ENCODE results near the gene CHRNA1. TPM values are rescaled to one million over a fixed set of nuclear protein-coding genes. Genes with fewer than 3 reads are reported as not detected.

Gene CHRNA1
- not detected for total RNA-seq

- Histone ChIP-seq H3K36me3 (no peaks in the 10 kb centered on the region), H3K4me3 (no peak within 1 kb of the TSS), H3K4me1 (peaks cover 0 to 8% (median 2%) of the 10 kb centered on the region in 4 donors), H3K27ac (peak within 1 kb of the TSS in 1 of 4 donors; percentile 40), H3K9me3 (no peaks in the 10 kb centered on the region), H3K27me3 (no peaks in the 10 kb centered on the region)
- WGBS, 2 donors = 70 to 74% methylated on average over 13 of the region's 13 CpGs
- DNase-seq (ENCODE audit: low spot score in 2 of 2) = no peak
- TF ChIP-seq EP300 (IDR thresholded peaks at IDR 0.05) = no peak
- no peak for TF ChIP-seq CTCF (IDR thresholded peaks at IDR 0.05)
- TF ChIP-seq POLR2A (IDR thresholded peaks at IDR 0.05) = no peak
Observed at GRCh38 chr2:174764280-174765255, at the start of gene CHRNA1. Gene CHRNA1 (minus strand): TSS chr2:174764472. CDS start chr2:174764394, 78 bp downstream.

- DNase-seq (ENCODE audit: low spot score in 2 of 2) = no peak
- TF ChIP-seq CTCF (IDR thresholded peaks at IDR 0.05) (no peak), POLR2A (IDR thresholded peaks at IDR 0.05) (no peak), EP300 (IDR thresholded peaks at IDR 0.05) (no peak)
Observed at GRCh38 chr2:174812037-174812436, 47.8 kb upstream of the CHRNA1 start.

GRCh38 chr2:174807931-174808330, 43.7 kb upstream of the CHRNA1 start:
- Histone ChIP-seq H3K9me3 (no peaks in the 10 kb centered on the region), H3K27me3 (no peaks in the 10 kb centered on the region), H3K4me3 (no peak overlapping the region), H3K4me1 (peaks cover 0 to 29% (median 3%) of the 10 kb centered on the region in 4 donors), H3K36me3 (peaks cover 0 to 11% (median 0%) of the 10 kb centered on the region in 3 donors), H3K27ac (peak overlapping the region in 3 of 4 donors; percentile 5 to 90 (median 78))
- no peak for TF ChIP-seq EP300 (IDR thresholded peaks at IDR 0.05)
- TF ChIP-seq CTCF (IDR thresholded peaks at IDR 0.05) = no peak
- no peak for TF ChIP-seq POLR2A (IDR thresholded peaks at IDR 0.05)
- DNase-seq (ENCODE audit: low spot score in 2 of 2) = no peak
- 25 to 33% methylated on average over 1 of the region's 1 CpG for WGBS, 2 donors

More at GRCh38 chr2:174812037-174812436, 47.8 kb upstream of the CHRNA1 start:
- no peaks in the 10 kb centered on the region for H3K27me3 ChIP-seq
- no peak overlapping the region for H3K4me3 ChIP-seq
- no peak overlapping the region for H3K27ac ChIP-seq
- peaks cover 0 to 6% (median 0%) of the 10 kb centered on the region in 3 donors for H3K36me3 ChIP-seq
- WGBS, 2 donors = 91 to 92% methylated on average over 7 of the region's 7 CpGs
- H3K4me1 ChIP-seq = peaks cover 0 to 17% (median 2%) of the 10 kb centered on the region in 4 donors
- no peaks in the 10 kb centered on the region for H3K9me3 ChIP-seq

GRCh38 chr2:174805803-174806202, 41.5 kb upstream of the CHRNA1 start:
- WGBS, 2 donors = 60 to 64% methylated on average over 1 of the region's 1 CpG
- H3K27ac ChIP-seq = peak overlapping the region in 2 of 4 donors; percentile 78 to 90
- peaks cover 0 to 31% (median 3%) of the 10 kb centered on the region in 4 donors for H3K4me1 ChIP-seq
- H3K9me3 ChIP-seq = no peaks in the 10 kb centered on the region
- no peak for DNase-seq (ENCODE audit: low spot score in 2 of 2)
- peaks cover 0 to 8% (median 0%) of the 10 kb centered on the region in 3 donors for H3K36me3 ChIP-seq
- no peak for TF ChIP-seq POLR2A (IDR thresholded peaks at IDR 0.05)
- H3K4me3 ChIP-seq = no peak overlapping the region
- H3K27me3 ChIP-seq = no peaks in the 10 kb centered on the region

- no peak for DNase-seq (ENCODE audit: low spot score in 2 of 2)
- 42 to 58% methylated on average over 4 of the region's 4 CpGs for WGBS, 2 donors
Observed at GRCh38 chr2:174802459-174802858, 38.2 kb upstream of the CHRNA1 start.

More at GRCh38 chr2:174802459-174802858, 38.2 kb upstream of the CHRNA1 start:
- no peak overlapping the region for H3K27ac ChIP-seq
- no peaks in the 10 kb centered on the region for H3K27me3 ChIP-seq
- peaks cover 0 to 24% (median 0%) of the 10 kb centered on the region in 3 donors for H3K36me3 ChIP-seq
- no peak overlapping the region for H3K4me3 ChIP-seq
- H3K9me3 ChIP-seq = no peaks in the 10 kb centered on the region
- peaks cover 0 to 19% (median 3%) of the 10 kb centered on the region in 4 donors for H3K4me1 ChIP-seq
- TF ChIP-seq CTCF (IDR thresholded peaks at IDR 0.05) (no peak), EP300 (IDR thresholded peaks at IDR 0.05) (no peak), POLR2A (IDR thresholded peaks at IDR 0.05) (no peak)
